ENCODE measurements around the gene PDE7B. TPM values are rescaled to one million over a fixed set of nuclear protein-coding genes. Genes with fewer than 3 reads are reported as not detected.

The PDE7B gene
- total RNA-seq, 1 experiment from 2014 or later: not detected

DNA sequence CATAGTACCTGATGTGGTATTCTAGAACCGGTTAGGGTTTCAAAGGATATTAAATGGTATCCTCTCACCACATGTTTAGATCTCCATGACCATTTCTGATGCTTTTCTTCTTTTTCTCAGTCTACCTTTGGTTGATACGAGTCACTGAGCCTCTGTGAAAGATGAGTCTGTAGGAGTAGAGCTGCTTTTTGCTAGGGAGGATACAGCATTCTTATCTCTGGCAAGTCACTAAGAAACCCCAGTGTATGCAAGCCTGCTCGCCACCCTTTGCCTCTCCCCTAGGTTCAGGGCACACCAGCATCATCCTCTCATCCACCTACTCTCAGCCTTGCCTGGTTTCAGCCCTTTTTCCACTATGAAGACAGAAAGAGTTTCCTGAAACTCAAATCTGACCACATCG lies 308.7 kb downstream of the PDE7B start:
- Mint-ChIP-seq H3K4me3 (no peak overlapping the region), H3K27ac (no peak overlapping the region), H3K36me3 (peaks cover 4% of the 10 kb centered on the region; the same call in 1 of the 2 replicates), H3K9me3 (peaks cover 21% of the 10 kb centered on the region), H3K27me3 (ENCODE audit: low read depth) (no peaks in the 10 kb centered on the region; the same call in 1 of the 2 replicates), H3K4me1 (no peaks in the 10 kb centered on the region)
- ChIA-PET POLR2A (no interaction called here), CTCF (no interaction called here)
- TF ChIP-seq, protein P1, sequence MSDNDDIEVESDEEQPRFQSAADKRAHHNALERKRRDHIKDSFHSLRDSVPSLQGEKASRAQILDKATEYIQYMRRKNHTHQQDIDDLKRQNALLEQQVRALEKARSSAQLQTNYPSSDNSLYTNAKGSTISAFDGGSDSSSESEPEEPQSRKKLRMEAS (CRISPR knock-in tag; IDR thresholded peaks at IDR 0.05): no peak
- TF ChIP-seq FOXP1 (CRISPR knock-in tag; IDR thresholded peaks at IDR 0.05; ENCODE audit: borderline replicate concordance): no peak
- no peak for TF ChIP-seq NFATC4 (CRISPR knock-in tag; IDR thresholded peaks at IDR 0.05)
- TF ChIP-seq, protein P2, sequence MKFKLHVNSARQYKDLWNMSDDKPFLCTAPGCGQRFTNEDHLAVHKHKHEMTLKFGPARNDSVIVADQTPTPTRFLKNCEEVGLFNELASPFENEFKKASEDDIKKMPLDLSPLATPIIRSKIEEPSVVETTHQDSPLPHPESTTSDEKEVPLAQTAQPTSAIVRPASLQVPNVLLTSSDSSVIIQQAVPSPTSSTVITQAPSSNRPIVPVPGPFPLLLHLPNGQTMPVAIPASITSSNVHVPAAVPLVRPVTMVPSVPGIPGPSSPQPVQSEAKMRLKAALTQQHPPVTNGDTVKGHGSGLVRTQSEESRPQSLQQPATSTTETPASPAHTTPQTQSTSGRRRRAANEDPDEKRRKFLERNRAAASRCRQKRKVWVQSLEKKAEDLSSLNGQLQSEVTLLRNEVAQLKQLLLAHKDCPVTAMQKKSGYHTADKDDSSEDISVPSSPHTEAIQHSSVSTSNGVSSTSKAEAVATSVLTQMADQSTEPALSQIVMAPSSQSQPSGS (CRISPR knock-in tag; IDR thresholded peaks at IDR 0.05; ENCODE audit: borderline replicate concordance, low read depth): no peak
- TF ChIP-seq SP1 (CRISPR knock-in tag; conservative IDR thresholded peaks at IDR 0.05): no peak
- no peak for TF ChIP-seq PRRX2 (CRISPR knock-in tag; IDR thresholded peaks at IDR 0.05)
- TF ChIP-seq ZNF219 (CRISPR knock-in tag; IDR thresholded peaks at IDR 0.05; ENCODE audit: borderline replicate concordance): no peak
- TF ChIP-seq GTF2I (CRISPR knock-in tag; conservative IDR thresholded peaks at IDR 0.05): no peak
- TF ChIP-seq AR (CRISPR knock-in tag; IDR thresholded peaks at IDR 0.05): no peak
- no peak for TF ChIP-seq EMX1 (CRISPR knock-in tag; IDR thresholded peaks at IDR 0.05)
- DNase-seq (ENCODE audit: low spot score) (no peak), ATAC-seq (no peak)

- no peak overlapping the region for H3K27ac Mint-ChIP-seq
- DNase-seq (ENCODE audit: low spot score) (no peak), ATAC-seq (no peak)
- peaks cover 23% of the 10 kb centered on the region for H3K9me3 Mint-ChIP-seq
- no peaks in the 10 kb centered on the region; the same call in 1 of the 2 replicates for H3K27me3 Mint-ChIP-seq (ENCODE audit: low read depth)
- no peak overlapping the region for H3K4me3 Mint-ChIP-seq
- H3K4me1 Mint-ChIP-seq: no peaks in the 10 kb centered on the region
- ChIA-PET CTCF (no interaction called here), POLR2A (no interaction called here)
- peaks cover 4% of the 10 kb centered on the region; the same call in 1 of the 2 replicates for H3K36me3 Mint-ChIP-seq
- TF ChIP-seq HMGXB4 (CRISPR knock-in tag; IDR thresholded peaks at IDR 0.05) (no peak), NR2C2 (CRISPR knock-in tag; IDR thresholded peaks at IDR 0.05) (no peak), ZNF121 (CRISPR knock-in tag; IDR thresholded peaks at IDR 0.05) (no peak), CREB1 (CRISPR knock-in tag; IDR thresholded peaks at IDR 0.05) (no peak), NR3C1 (CRISPR knock-in tag; conservative IDR thresholded peaks at IDR 0.05; ENCODE audit: low read depth) (no peak), ETV6 (CRISPR knock-in tag; IDR thresholded peaks at IDR 0.05) (no peak), TEAD4 (CRISPR knock-in tag; IDR thresholded peaks at IDR 0.05) (no peak), PRRX2 (CRISPR knock-in tag; IDR thresholded peaks at IDR 0.05) (no peak), ZNF219 (CRISPR knock-in tag; IDR thresholded peaks at IDR 0.05; ENCODE audit: borderline replicate concordance) (no peak), E2F1 (CRISPR knock-in tag; IDR thresholded peaks at IDR 0.05) (no peak), TP53 (CRISPR knock-in tag; IDR thresholded peaks at IDR 0.05) (no peak), ZNF671 (CRISPR knock-in tag; IDR thresholded peaks at IDR 0.05) (no peak), ERG (CRISPR knock-in tag; IDR thresholded peaks at IDR 0.05) (no peak), ZSCAN18 (CRISPR knock-in tag; IDR thresholded peaks at IDR 0.05) (no peak)
- TF ChIP-seq, protein P3, sequence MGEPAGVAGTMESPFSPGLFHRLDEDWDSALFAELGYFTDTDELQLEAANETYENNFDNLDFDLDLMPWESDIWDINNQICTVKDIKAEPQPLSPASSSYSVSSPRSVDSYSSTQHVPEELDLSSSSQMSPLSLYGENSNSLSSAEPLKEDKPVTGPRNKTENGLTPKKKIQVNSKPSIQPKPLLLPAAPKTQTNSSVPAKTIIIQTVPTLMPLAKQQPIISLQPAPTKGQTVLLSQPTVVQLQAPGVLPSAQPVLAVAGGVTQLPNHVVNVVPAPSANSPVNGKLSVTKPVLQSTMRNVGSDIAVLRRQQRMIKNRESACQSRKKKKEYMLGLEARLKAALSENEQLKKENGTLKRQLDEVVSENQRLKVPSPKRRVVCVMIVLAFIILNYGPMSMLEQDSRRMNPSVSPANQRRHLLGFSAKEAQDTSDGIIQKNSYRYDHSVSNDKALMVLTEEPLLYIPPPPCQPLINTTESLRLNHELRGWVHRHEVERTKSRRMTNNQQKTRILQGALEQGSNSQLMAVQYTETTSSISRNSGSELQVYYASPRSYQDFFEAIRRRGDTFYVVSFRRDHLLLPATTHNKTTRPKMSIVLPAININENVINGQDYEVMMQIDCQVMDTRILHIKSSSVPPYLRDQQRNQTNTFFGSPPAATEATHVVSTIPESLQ (CRISPR knock-in tag; IDR thresholded peaks at IDR 0.05): no peak
- TF ChIP-seq, protein P1 (CRISPR knock-in tag; IDR thresholded peaks at IDR 0.05): no peak
Observed at GRCh38 chr6:136161950-136162349, 310.4 kb downstream of the PDE7B start.

Measured in WTC11 (cell line).